Immature natural killer cell (primary cell): Measurements from ENCODE around the gene ZC3H4. TPM values are rescaled to one million over a fixed set of nuclear protein-coding genes. Genes with fewer than 3 reads are reported as not detected.

Experiments used
- DNase-seq, 3 donors: peaks; one replicate each; pipeline ENCODE4 v3.0.0; 2022; ENCODE audit warnings: mixed read lengths in 1 of 3
- H3K27ac Mint-ChIP-seq, 6 donors: one replicate each; pipeline ENCODE4 v1.8.0; 2020; ENCODE audit warnings: mixed read lengths in 6 of 6, mild to moderate bottlenecking in 5 of 6, inconsistent platforms in 4 of 6, moderate library complexity in 3 of 6
- H3K27me3 Mint-ChIP-seq, 3 donors: one replicate each; pipeline ENCODE4 v1.8.0; 2020 to 2021; ENCODE audit warnings: low read depth in 3 of 3, mild to moderate bottlenecking in 3 of 3, mixed read lengths in 3 of 3, moderate library complexity in 3 of 3, inconsistent platforms in 1 of 3
- H3K36me3 Mint-ChIP-seq, 3 donors: one replicate each; pipeline ENCODE4 v1.8.0; 2020; ENCODE audit warnings: mixed read lengths in 3 of 3, inconsistent platforms in 2 of 3, mild to moderate bottlenecking in 2 of 3
- H3K4me1 Mint-ChIP-seq, 2 donors: one replicate each; pipeline ENCODE4 v1.8.0; 2020; ENCODE audit warnings: inconsistent platforms in 2 of 2, mild to moderate bottlenecking in 2 of 2, mixed read lengths in 2 of 2, moderate library complexity in 1 of 2
- H3K4me3 Mint-ChIP-seq, 5 donors: one replicate each; pipeline ENCODE4 v1.8.0; 2020; ENCODE audit warnings: mild to moderate bottlenecking in 5 of 5, mixed read lengths in 5 of 5, inconsistent platforms in 3 of 5, moderate library complexity in 3 of 5
- H3K9me3 Mint-ChIP-seq, 6 donors: one replicate each; pipeline ENCODE4 v1.8.0; 2020; ENCODE audit warnings: mild to moderate bottlenecking in 6 of 6, mixed read lengths in 6 of 6, inconsistent platforms in 4 of 6, moderate library complexity in 3 of 6
- polyA plus RNA-seq, 3 donors: library from polyadenylated mRNA; unstranded; fragments of 300-500 nt; fragmentation: Illumina TruSeq; gene quantifications; one replicate each; pipeline ENCODE4 v1.2.3, GENCODE V29; 2021

ZC3H4 gene
- polyA plus RNA-seq, 3 donors from 2014 or later = 0.04 to 2.3 (median 1.1) TPM

DNA sequence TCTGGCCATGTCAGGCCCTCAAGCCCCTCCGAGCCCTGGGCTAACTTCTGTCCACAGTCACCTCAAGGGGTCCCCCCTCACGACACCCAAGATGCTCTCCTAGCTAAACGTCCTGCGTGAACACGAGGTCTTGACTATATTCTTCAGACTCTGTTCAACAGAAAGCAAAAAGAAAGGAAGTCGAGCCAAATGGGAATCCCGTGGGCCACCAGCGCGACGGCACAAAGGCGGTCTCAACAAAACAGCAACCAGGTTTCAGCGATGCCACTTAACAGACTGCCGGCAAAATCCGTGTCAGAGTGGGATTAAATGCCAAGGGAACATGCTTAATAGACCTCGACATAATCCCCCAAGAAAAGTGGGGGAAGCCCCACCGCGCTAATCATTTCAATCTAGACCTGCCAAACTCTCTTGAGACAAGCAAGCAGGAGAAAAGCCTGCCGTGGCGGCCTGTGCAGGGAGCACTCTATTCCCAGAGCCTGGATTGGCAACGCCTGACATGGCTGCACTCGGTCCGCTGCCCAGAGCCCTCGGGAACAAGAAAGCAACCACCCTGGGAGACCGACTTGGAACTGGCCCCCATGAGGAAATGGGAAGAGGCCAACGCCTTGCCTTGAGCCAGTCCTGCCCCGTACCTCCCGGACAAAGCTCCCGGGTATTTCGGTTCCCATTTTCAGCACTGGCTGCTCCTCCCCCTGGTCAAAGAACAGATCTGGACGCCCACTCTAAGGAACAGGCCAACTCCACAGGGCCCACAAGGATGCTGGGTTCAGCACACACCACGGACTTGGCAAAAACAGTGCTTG lies 16.0 kb downstream of the ZC3H4 start:
- Mint-ChIP-seq H3K9me3 (no peaks in the 10 kb centered on the region), H3K36me3 (peaks cover 0 to 8% (median 0%) of the 10 kb centered on the region in 3 donors), H3K27ac (peak overlapping the region in 2 of 6 donors; percentile 39 to 45), H3K4me1 (peaks cover 36 to 75% of the 10 kb centered on the region in 2 donors), H3K4me3 (no peak overlapping the region), H3K27me3 (peaks cover 0 to 2% (median 0%) of the 10 kb centered on the region in 3 donors)
- DNase-seq = no peak

DNA sequence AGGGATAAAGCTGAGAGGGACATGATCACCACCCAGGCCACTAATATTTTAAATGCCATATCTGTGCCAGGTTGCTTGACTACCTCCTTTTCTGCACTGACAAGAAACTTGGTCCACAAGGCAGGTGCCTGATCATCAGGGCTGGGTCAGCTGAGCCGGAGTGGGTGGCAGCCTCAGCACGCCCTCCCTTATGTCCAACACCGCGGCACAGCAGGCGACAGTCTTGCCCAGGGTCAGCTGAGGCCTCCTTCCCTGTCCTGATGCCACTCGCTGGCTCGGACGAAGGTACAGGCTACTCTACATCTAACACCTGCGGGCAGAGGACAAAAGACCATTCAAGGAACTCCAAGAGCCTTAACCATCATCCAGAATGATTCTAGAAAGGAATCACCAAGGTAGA lies 16.9 kb downstream of the ZC3H4 start:
- H3K9me3 Mint-ChIP-seq = no peaks in the 10 kb centered on the region
- no peaks in the 10 kb centered on the region for H3K27me3 Mint-ChIP-seq
- H3K36me3 Mint-ChIP-seq = peaks cover 0 to 13% (median 4%) of the 10 kb centered on the region in 3 donors
- no peak overlapping the region for H3K4me3 Mint-ChIP-seq
- H3K27ac Mint-ChIP-seq = peak overlapping the region; percentile 16 to 94 (median 72)
- H3K4me1 Mint-ChIP-seq = peaks cover 34 to 67% of the 10 kb centered on the region in 2 donors
- no peak for DNase-seq

DNA sequence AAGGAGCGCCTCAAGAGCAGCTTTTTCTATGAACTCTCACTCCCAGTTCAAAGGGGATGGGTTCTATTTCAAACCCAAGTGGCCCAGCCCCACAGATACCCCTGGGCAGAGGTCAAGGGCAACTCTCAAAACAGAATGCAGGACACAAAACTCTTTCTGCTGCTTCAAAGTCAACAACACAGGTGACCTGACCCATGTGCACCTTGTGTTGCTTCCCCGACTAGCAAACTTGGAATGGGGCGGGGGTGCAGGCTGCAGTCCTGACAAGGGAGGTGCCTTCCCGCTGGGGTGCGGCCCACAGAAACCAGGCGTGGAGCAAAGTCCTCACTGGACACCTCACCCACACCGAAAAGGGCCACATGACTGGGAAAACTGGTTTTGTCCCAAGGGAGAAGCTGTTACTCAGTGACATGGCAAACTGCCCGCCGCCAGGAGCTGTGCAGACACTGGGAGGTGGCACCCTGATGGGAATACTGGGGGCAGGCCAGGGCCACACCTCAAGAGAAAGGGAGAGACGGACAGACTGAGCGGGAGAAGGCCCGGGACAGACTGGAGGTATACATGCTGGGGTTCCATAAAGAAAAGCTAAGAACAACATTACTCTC lies 17.4 kb downstream of the ZC3H4 start:
- no peak for DNase-seq
- Mint-ChIP-seq H3K4me1 (peaks cover 34 to 67% of the 10 kb centered on the region in 2 donors), H3K9me3 (no peaks in the 10 kb centered on the region), H3K27ac (peak overlapping the region; percentile 35 to 96 (median 78)), H3K36me3 (peaks cover 0 to 13% (median 4%) of the 10 kb centered on the region in 3 donors), H3K4me3 (no peak overlapping the region), H3K27me3 (no peaks in the 10 kb centered on the region)

DNA sequence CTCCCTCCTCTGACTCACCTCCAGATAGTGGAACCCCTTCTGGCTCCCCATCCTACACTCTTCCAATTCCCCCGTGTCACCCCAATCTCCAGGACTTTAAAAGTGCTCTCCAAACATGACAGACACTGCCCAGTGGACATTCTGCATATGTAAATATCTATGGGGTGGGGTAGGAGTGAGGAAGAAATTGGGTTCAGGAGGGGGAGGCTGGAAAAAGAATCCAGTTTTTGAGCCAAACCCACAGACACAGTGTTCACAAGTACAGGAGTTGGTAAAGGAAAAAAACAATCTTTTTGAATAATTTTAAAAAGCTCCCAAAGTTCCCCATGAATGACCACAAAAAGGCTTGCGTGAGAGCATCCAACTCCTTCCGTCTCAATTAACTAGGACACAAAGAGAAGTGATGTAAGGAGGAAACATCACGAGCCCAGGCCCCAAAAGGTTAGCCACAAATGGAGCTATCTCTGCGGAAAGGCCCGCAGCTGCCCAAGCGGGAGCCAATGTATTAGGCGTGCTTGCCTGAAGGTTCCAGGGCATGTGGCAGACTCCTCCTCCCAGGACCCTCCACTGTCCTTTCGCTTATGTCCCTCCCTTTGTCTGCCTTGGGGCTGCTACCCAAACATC lies 18.0 kb downstream of the ZC3H4 start:
- DNase-seq = no peak
- H3K27ac Mint-ChIP-seq = peak overlapping the region; percentile 84 to 96 (median 93)
- H3K4me3 Mint-ChIP-seq = peak overlapping the region in 4 of 5 donors; percentile 27 to 74 (median 58)
- H3K4me1 Mint-ChIP-seq = peaks cover 34 to 66% of the 10 kb centered on the region in 2 donors
- no peaks in the 10 kb centered on the region for H3K27me3 Mint-ChIP-seq
- H3K36me3 Mint-ChIP-seq = peaks cover 0 to 18% (median 8%) of the 10 kb centered on the region in 3 donors
- H3K9me3 Mint-ChIP-seq = no peaks in the 10 kb centered on the region

DNA sequence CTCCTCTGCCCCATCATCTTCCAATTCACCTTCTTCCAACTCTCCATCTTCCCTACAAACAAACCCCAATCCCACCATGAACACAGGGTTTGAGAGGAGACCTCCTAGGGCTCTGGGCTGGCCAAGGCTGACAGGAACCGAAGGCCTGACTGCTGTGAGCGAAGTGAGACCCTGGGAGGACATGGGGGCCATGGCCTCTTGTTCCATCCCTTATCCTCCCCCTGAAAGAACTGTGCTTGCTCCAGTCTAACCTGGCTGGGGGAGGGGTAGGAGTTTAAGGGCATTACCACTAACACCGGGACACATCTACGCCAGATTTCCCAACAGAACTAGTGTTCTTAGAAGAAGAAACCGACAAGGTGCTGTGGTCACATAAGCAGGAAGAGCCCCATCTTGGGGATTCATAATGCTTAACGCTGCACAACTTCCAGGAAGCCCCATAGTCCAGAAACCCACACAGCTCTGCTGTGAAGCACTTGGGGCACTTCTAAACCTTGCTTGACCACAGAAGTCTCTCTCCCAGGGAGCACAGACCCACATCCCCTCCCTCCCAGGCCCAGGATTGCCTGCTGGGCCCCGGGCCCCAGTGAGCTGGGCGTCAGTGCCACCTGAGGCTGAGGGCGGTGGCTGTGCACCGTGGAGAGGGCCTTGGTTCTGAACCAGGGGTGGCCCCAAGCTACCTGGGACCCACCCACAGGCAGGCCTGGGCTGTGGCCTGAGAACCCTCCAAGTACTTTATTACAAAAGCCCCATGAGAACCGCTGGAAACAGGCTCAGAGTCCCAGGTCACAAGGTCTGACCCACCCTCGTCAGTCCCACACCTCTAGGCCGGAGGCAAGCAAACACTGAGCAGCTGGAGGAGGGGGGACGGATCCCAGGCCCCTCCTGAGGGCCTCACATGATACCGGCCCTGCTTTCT lies 18.8 kb downstream of the ZC3H4 start:
- Mint-ChIP-seq H3K9me3 (no peaks in the 10 kb centered on the region), H3K27me3 (no peaks in the 10 kb centered on the region), H3K4me1 (peaks cover 32 to 59% of the 10 kb centered on the region in 2 donors), H3K27ac (peak overlapping the region; percentile 84 to 96 (median 93)), H3K36me3 (peaks cover 0 to 25% (median 10%) of the 10 kb centered on the region in 3 donors), H3K4me3 (peak overlapping the region; percentile 10 to 74 (median 53))
- peak in 2 of 3 donors; percentile 16 to 28 for DNase-seq

DNA sequence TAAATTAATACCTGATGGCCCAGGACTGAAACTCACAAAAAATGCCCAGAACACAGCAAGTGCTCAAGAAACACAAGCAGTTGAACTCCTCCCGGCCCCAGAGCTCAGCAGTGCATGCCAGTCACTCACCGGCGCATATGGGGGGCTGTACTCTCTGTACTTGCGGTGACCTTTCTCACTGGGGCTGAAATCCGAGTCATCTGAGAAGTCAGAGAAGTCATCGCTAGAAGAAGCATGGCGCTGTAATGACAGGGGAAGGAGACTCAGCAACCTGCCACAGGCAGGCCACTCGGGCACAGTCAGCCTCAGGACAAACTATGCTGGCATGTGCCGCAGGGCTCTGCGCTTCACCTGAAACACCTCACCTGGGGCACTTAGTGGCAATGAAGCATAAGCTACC lies 19.7 kb downstream of the ZC3H4 start:
- no peaks in the 10 kb centered on the region for H3K9me3 Mint-ChIP-seq
- no peaks in the 10 kb centered on the region for H3K27me3 Mint-ChIP-seq
- H3K36me3 Mint-ChIP-seq = peaks cover 0 to 25% (median 10%) of the 10 kb centered on the region in 3 donors
- peak in 1 of 3 donors; percentile 15 for DNase-seq
- no peak overlapping the region for H3K4me3 Mint-ChIP-seq
- peaks cover 31 to 52% of the 10 kb centered on the region in 2 donors for H3K4me1 Mint-ChIP-seq
- peak overlapping the region in 5 of 6 donors; percentile 69 to 94 (median 86) for H3K27ac Mint-ChIP-seq

DNA sequence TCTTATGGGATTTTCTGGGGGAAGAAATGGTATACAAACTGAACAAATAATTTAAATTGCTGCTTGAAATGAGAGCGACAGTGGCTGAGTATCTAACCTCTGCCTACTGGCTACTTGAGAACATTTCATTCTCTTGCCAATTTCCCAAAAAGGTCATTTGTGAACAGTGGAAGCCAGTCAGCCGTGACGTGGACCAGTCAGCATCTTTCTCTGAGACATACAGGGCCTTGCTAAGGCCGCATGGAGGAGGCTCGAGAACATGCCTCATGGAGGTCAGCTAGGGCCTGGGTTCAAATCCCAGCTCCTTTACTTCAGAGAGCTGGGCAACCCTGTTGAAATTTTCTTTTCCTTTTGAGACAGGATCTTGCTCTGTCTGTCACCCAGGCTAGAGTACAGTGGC lies 20.3 kb downstream of the ZC3H4 start:
- Mint-ChIP-seq H3K36me3 (peaks cover 0 to 25% (median 10%) of the 10 kb centered on the region in 3 donors), H3K4me1 (peaks cover 30 to 47% of the 10 kb centered on the region in 2 donors), H3K27me3 (no peaks in the 10 kb centered on the region), H3K9me3 (no peaks in the 10 kb centered on the region), H3K4me3 (no peak overlapping the region), H3K27ac (peak overlapping the region in 5 of 6 donors; percentile 69 to 94 (median 86))
- DNase-seq = no peak

DNA sequence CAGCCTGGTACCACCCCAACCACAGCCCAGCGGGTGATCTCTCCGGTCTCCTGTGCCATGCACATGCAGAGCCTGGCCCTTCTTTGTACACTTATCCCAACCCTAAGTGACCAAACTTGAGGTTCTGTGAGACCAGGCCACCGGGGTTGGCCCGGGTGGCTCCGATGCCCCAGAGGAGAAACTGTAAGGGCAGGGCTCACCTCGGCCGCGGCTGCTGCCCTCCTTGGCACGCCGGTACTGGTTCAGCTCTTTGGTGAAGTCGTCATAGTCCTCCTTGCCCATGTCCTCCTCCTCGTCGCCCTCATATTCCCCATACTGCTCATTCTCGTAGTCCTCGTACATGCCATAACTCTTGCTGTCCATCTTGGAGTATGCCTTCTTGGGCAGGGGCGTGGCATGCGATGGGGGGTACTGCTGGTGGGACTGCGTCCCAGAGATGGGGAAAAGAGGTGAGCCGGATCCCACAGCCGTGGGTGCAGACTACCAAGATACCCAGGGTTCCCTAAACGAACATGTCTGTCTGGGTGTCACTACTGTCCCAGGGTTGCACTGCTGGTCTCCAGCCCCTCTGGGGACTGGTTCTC lies 23.7 kb downstream of the ZC3H4 start:
- no peaks in the 10 kb centered on the region for H3K27me3 Mint-ChIP-seq
- no peak overlapping the region for H3K4me3 Mint-ChIP-seq
- peaks cover under 1 to 31% (median 14%) of the 10 kb centered on the region in 3 donors for H3K36me3 Mint-ChIP-seq
- peak overlapping the region in 1 of 6 donors; percentile 73 for H3K27ac Mint-ChIP-seq
- H3K9me3 Mint-ChIP-seq = no peaks in the 10 kb centered on the region
- DNase-seq = no peak
- peaks cover 8 to 18% of the 10 kb centered on the region in 2 donors for H3K4me1 Mint-ChIP-seq

DNA sequence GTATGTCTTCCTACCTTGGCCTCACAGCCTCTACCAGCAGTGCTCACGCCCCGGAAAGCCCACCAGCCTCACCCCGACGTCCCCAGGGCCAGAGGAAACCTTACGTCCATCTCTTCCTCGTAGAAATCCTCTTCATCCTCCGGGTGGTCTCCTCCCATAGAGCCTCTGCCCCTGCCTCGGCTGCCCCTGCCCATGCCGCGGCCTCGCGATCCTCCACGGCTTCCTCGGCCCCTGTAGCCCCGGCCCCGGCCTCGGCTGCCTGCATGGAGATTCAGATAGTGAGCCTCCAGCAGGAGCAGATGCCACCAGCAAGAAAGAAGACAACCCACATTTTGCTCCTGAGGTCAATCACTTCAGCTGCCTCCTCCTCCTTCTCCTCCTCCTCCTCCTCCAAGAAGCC lies 27.3 kb downstream of the ZC3H4 start:
- Mint-ChIP-seq H3K4me1 (no peaks in the 10 kb centered on the region), H3K27me3 (no peaks in the 10 kb centered on the region), H3K4me3 (no peak overlapping the region), H3K9me3 (no peaks in the 10 kb centered on the region), H3K27ac (peak overlapping the region in 2 of 6 donors; percentile 69 to 70), H3K36me3 (peaks cover 13 to 35% (median 20%) of the 10 kb centered on the region in 3 donors)
- DNase-seq = no peak

DNA sequence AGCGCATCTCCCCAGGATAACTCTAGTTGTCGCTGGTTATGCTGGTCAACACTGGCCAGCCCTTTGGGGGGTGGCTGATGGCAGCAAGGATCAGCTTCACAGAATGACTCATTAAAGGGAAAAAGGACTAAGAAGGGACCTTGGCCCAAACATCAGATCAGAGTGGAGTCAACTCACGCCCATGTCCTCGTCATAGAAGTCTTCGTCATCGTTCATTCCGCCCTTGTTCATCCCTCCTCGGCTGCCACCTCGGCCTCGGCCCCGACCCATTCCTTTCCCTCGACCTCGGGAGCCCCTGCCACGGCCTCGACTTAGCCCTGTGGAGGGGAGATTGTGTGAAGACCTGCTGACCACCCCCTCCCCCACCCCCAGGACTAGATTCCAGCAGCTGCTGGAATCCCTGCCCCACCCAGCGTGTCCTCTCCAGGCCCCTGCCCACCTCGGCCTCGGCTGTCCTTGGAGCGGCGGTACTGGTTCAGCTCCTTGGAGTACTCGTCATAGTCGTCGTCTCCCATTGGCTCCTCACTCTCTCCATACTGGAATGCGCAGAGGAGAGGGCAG lies 28.6 kb downstream of the ZC3H4 start:
- no peak for DNase-seq
- H3K9me3 Mint-ChIP-seq = no peaks in the 10 kb centered on the region
- peaks cover 0 to 1% (median 0%) of the 10 kb centered on the region in 3 donors for H3K27me3 Mint-ChIP-seq
- peak overlapping the region in 1 of 6 donors; percentile 12 for H3K27ac Mint-ChIP-seq
- H3K4me3 Mint-ChIP-seq = no peak overlapping the region
- no peaks in the 10 kb centered on the region for H3K4me1 Mint-ChIP-seq
- peaks cover 13 to 25% (median 14%) of the 10 kb centered on the region in 3 donors for H3K36me3 Mint-ChIP-seq

DNA sequence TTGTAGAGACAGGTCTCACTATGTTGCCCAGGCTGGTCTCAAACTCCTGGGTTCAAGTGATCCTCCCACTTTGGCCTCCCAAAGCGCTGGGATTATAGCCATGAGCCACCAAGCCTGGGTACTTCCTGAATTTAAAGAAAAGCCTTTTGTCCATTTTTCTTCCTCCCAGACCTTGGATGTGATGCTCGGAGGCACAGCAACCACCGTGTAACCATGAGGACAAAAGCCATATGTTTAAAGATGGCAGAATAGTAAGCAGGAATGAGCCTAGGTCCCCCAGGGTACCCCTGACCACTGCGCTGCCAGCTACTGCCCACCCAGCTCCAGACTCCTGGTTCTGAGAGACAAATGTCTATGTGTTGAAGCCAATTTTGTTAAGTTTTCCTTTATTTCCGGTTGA lies 31.1 kb downstream of the ZC3H4 start:
- Mint-ChIP-seq H3K36me3 (peaks cover 13 to 23% (median 14%) of the 10 kb centered on the region in 3 donors), H3K27ac (peak overlapping the region in 1 of 6 donors; percentile 50), H3K4me1 (no peaks in the 10 kb centered on the region), H3K4me3 (no peak overlapping the region), H3K27me3 (peaks cover 0 to 1% (median 0%) of the 10 kb centered on the region in 3 donors), H3K9me3 (no peaks in the 10 kb centered on the region)
- no peak for DNase-seq

DNA sequence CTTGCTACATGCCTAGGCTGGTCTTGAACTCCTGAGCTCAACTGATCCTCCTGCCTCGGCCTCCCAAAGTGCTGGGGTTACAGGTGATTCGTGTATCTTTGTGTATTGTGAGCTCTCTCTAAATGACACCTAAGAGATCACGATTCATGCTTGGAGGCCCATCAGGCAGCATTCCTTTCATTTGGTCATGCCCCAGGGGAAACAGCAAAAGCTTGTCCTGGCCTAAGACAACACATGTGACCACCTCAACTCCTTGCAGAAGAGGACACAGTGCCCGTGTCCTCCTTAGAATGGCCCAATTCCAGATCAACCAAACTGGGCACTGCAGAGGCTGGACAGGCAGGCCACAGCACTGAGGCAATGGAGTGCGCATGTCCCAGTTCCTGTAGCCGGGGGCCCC lies 32.5 kb downstream of the ZC3H4 start:
- Mint-ChIP-seq H3K4me1 (no peaks in the 10 kb centered on the region), H3K36me3 (peaks cover 10 to 18% (median 13%) of the 10 kb centered on the region in 3 donors), H3K9me3 (no peaks in the 10 kb centered on the region), H3K4me3 (no peak overlapping the region), H3K27ac (peak overlapping the region in 1 of 6 donors; percentile 6), H3K27me3 (peaks cover 0 to 1% (median 0%) of the 10 kb centered on the region in 3 donors)
- no peak for DNase-seq
